Upper lobe of right lung (tissue), 1 donor: ENCODE measurements around the gene PRUNE2. TPM values are rescaled to one million over a fixed set of nuclear protein-coding genes. Genes with fewer than 3 reads are reported as not detected.
"Not testable (repeated sequence)": the region's sequence is repeated elsewhere in the genome, so short reads cannot be mapped to it uniquely, and the experiment has no call there.

Experiments used
- ATAC-seq: fragments of 200-7000 bp; cut with Tn5 transposase; one replicate; pipeline ENCODE4 v1.9.1; 2020; ENCODE audit warnings: mild to moderate bottlenecking, moderate library complexity
- DNase-seq: peaks from one replicate; pipeline ENCODE4 v3.0.0-alpha.2; 2020
- H3K27ac ChIP-seq: fragments of 200-600 bp; one replicate; pipeline ENCODE4 v1.8.0; 2022
- H3K27me3 ChIP-seq: fragments of 200-600 bp; one replicate; pipeline ENCODE4 v1.8.0; 2022; ENCODE audit warnings: mild to moderate bottlenecking
- H3K36me3 ChIP-seq: fragments of 200-600 bp; one replicate; pipeline ENCODE4 v1.8.0; 2022
- H3K4me1 ChIP-seq: fragments of 200-600 bp; one replicate; pipeline ENCODE4 v1.8.0; 2022
- H3K4me3 ChIP-seq: fragments of 200-600 bp; one replicate; pipeline ENCODE4 v1.8.0; 2022; ENCODE audit warnings: mild to moderate bottlenecking
- H3K9me3 ChIP-seq: fragments of 200-600 bp; one replicate; pipeline ENCODE4 v1.8.0; 2022
- CTCF ChIP-seq: fragments of 200-600 bp; IDR thresholded peaks from one replicate; pipeline ENCODE4 v1.8.0; 2022; ENCODE audit warnings: antibody characterized with exemption
- intact Hi-C: fragments of 100-400 bp; cut with DNase I; formaldehyde crosslinking; loops from one replicate; pipeline ENCODE4 v1.11.0; 2022
- total RNA-seq: library from RNA; stranded (reverse); fragmentation: NEBNext Ultra II Directional; extraction: Animal tissue kit (Norgen Biotek cat#: 25700); gene quantifications from one replicate; pipeline ENCODE4 v1.2.1, GENCODE V29; 2021
- donor health status: DM: no; HTN: yes; CAD: no; lungs with severe emphysema.

PRUNE2 gene
- total RNA-seq, 1 donor from 2014 or later = 7.4 TPM

- Histone ChIP-seq H3K36me3 (no peaks in the 10 kb centered on the region), H3K27me3 (peaks cover 10% of the 10 kb centered on the region), H3K9me3 (no peaks in the 10 kb centered on the region), H3K4me1 (no peaks in the 10 kb centered on the region), H3K4me3 (no peak overlapping the region), H3K27ac (no peak overlapping the region)
- no peak for TF ChIP-seq CTCF
- ATAC-seq (no peak), DNase-seq (no peak)
- intact Hi-C loops = no loop called here
Measured at GRCh38 chr9:76863832-76864231, 42.1 kb downstream of the PRUNE2 start.

DNA sequence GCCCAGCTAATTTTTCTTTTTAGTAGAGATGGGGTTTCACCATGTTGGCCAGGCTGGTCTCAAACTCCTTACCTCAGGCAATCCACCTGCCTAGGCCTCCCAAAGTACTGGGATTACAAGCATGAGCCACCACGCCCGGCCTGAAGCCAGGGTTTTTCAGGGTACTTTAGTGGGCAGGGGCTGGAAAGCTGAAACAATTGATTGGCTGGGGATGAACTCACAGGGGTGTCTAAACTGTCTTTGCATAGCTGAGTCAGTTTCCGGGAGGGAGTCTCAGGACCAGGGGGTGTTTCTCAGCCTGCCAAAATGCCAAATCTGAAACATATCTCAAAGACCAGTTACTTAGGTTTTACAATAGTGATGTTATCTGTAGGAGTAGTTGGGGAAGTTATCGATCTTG is 46.1 kb downstream of the PRUNE2 start:
- intact Hi-C loops = no loop called here

DNA sequence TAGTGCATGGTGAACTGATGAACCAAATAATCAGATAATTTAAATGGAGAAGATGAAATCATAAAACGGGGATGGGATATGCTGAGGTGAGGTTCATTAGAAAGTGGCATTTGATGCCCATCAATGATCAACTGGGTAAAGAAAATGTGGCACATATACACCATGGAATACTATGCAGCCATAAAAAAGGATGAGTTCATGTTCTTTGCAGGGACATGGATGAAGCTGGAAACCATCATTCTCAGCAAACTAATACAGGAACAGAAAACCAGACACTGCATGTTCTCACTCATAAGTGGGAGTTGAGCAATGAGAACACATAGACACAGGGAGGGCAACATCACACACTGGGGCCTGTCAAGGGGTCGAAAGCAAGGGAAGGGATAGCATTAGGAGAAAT is 47.7 kb downstream of the PRUNE2 start:
- DNase-seq, H3K27me3 ChIP-seq, H3K9me3 ChIP-seq, H3K4me3 ChIP-seq, intact Hi-C loops, ATAC-seq, H3K27ac ChIP-seq, H3K4me1 ChIP-seq, H3K36me3 ChIP-seq: not testable (repeated sequence)

More for the DNA sequence above, 46.1 kb downstream of the PRUNE2 start:
- no peaks in the 10 kb centered on the region for H3K36me3 ChIP-seq
- no peak for ATAC-seq
- H3K27me3 ChIP-seq = no peaks in the 10 kb centered on the region
- H3K27ac ChIP-seq = no peak overlapping the region
- DNase-seq = no peak
- H3K4me1 ChIP-seq = no peaks in the 10 kb centered on the region
- H3K9me3 ChIP-seq = no peaks in the 10 kb centered on the region
- TF ChIP-seq CTCF = no peak
- no peak overlapping the region for H3K4me3 ChIP-seq

DNA sequence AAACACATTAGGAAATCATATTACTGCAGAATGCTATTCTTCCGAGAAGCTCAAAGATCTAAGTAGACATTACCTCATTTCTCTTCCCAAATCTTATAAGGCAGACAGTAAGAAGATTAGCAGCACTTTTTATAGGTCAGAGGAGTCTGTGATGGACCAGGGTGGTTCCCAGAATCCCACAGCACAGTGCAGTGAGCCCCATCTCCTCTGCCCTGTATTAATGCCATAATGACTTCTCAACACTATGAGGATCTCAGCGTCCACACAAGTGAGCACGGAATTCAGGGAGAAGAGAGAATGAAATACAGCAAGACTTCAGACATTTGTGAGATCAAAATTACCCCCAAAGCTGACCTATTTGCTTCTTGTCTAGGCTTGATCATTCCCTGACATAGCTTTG is 49.9 kb downstream of the PRUNE2 start:
- DNase-seq (no peak), ATAC-seq (no peak)
- no peak overlapping the region for H3K4me3 ChIP-seq
- H3K4me1 ChIP-seq = no peaks in the 10 kb centered on the region
- H3K27me3 ChIP-seq = no peaks in the 10 kb centered on the region
- intact Hi-C loops = no loop called here
- no peak overlapping the region for H3K27ac ChIP-seq
- no peak for TF ChIP-seq CTCF
- no peaks in the 10 kb centered on the region for H3K9me3 ChIP-seq
- H3K36me3 ChIP-seq = no peaks in the 10 kb centered on the region

GRCh38 chr9:76855015-76855414 is 50.9 kb downstream of the PRUNE2 start:
- Histone ChIP-seq H3K4me1 (no peaks in the 10 kb centered on the region), H3K27me3 (no peaks in the 10 kb centered on the region), H3K9me3 (no peaks in the 10 kb centered on the region), H3K27ac (no peak overlapping the region), H3K4me3 (no peak overlapping the region), H3K36me3 (no peaks in the 10 kb centered on the region)
- intact Hi-C loops = no loop called here
- ATAC-seq = no peak
- DNase-seq = no peak
- no peak for TF ChIP-seq CTCF

DNA sequence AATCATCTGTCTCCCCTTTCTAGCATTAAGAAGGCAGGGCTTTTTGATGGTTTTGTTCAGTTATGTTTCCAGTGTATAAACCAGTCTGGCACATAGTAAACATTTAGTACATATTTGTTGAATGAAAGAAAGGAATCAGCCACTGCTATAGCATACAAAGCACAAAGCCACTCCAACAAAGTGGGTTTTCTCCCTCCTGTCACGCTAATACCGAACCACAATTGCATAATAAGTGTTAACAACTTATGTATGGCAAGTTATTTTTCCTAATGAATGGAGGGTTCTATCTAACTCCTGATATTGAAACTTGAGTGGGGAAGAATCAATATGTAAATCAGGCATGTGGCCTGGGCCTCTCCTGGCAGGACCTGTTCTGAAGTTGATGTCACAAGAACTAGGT is 53.9 kb downstream of the PRUNE2 start:
- TF ChIP-seq CTCF = no peak
- H3K4me3 ChIP-seq = no peak overlapping the region
- no peaks in the 10 kb centered on the region for H3K36me3 ChIP-seq
- intact Hi-C loops = no loop called here
- H3K27ac ChIP-seq = no peak overlapping the region
- no peaks in the 10 kb centered on the region for H3K27me3 ChIP-seq
- no peaks in the 10 kb centered on the region for H3K4me1 ChIP-seq
- ATAC-seq (no peak), DNase-seq (no peak)
- H3K9me3 ChIP-seq = no peaks in the 10 kb centered on the region
